Choroid plexus epithelial cell (primary cell): ENCODE data around the gene TMEM150A.
A peak's percentile ranks its signal among the peaks of the same experiment; 100 is the strongest.
"Not testable (repeated sequence)": the region's sequence is repeated elsewhere in the genome, so short reads cannot be mapped to it uniquely, and the experiment has no call there.

Source experiments
- DNase-seq: peaks from one replicate; pipeline ENCODE4 v3.0.0-alpha.2; 2010; ENCODE audit warnings: low read depth
- H3K4me3 ChIP-seq: 2 replicates; pipeline ENCODE4 v1.5.1; 2011; ENCODE audit warnings: low read depth, mild to moderate bottlenecking, control low read depth, low read length, moderate library complexity
- TF ChIP-seq, protein P1 (sequence below): conservative IDR thresholded peaks from 2 replicates; pipeline ENCODE4 v1.5.1; 2011; ENCODE audit warnings: low read depth, mild to moderate bottlenecking, control low read depth, inconsistent platforms, low read length, moderate library complexity

The TMEM150A gene

DNA sequence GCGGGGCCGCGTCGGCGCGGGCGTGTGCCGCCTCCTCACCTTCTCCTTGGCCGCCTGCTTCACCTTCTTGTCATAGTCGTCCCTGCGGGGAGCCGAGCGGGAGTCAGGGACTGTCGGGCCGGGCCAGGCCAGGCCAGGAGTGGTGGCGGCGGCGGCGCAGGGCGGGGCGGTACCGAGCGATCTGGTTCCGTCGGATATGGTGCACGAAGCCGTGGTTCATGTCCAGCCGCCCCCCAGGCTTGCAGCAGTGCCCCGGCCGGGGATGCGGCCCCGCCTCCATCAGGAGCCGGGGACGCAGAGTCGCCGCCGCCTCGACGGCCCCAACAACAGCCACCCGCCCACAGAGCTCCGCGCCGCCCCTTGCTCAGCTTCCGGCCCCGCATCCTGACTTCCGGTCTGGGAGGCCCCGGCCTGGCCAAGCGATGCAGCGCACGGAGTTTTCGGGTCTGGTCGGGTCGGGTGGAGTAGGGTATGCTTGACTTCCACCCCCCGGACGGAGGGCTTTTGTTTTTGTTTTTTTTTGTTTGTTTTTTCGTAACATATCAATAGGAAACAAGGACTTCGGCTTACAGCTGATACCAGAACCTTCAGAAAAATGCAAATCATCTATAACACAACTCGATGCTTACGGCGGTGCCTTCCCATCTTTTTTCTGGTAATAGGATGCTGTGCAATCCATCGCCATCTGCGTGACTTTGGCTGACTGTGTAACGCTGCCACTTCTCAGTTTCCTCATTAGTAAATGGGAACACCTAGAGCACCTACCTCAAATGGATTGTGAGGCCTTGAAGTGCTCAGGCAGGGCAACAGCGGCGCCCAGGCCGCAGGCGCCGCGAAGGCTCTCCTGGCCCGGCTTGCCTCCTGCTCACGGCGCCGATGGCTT is 9.4 kb upstream of the TMEM150A start, which contains the start of gene C2orf68:
Gene C2orf68 (minus strand): TSS at position 362 of the 883 bp plus-strand sequence. CDS start 82 bp downstream, at position 280.
- TF ChIP-seq, protein P1, sequence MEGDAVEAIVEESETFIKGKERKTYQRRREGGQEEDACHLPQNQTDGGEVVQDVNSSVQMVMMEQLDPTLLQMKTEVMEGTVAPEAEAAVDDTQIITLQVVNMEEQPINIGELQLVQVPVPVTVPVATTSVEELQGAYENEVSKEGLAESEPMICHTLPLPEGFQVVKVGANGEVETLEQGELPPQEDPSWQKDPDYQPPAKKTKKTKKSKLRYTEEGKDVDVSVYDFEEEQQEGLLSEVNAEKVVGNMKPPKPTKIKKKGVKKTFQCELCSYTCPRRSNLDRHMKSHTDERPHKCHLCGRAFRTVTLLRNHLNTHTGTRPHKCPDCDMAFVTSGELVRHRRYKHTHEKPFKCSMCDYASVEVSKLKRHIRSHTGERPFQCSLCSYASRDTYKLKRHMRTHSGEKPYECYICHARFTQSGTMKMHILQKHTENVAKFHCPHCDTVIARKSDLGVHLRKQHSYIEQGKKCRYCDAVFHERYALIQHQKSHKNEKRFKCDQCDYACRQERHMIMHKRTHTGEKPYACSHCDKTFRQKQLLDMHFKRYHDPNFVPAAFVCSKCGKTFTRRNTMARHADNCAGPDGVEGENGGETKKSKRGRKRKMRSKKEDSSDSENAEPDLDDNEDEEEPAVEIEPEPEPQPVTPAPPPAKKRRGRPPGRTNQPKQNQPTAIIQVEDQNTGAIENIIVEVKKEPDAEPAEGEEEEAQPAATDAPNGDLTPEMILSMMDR = no peak
- peak within 1 kb of the TSS; percentile 88 for H3K4me3 ChIP-seq
- peak; percentile 84 for DNase-seq

DNA sequence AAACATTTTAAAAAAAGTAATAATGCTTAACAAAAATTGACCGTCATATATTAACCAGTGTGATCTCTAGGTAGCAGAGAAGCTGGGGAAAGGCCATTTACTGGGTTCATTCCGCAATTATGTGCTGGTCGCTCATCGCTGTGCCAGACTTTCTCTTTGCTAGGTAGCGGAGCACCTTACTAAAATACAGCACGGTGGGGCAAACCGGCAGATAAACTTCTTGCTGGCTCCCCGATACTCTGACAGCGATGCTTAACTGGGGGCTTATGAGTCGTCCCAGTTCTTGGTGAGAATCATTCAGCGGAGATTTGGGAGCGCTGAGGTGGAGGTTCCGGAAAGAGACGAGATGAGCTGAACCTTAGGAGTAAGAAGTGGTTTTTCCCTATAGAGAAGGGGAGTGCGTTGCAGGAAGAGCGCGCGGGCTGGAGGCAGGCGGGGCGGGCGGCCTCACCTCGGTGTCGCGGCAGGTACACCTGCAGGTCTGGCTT is 8.8 kb upstream of the TMEM150A start:
- no peak for DNase-seq
- H3K4me3 ChIP-seq = peak overlapping the region; percentile 88
- TF ChIP-seq, protein P1 = no peak

DNA sequence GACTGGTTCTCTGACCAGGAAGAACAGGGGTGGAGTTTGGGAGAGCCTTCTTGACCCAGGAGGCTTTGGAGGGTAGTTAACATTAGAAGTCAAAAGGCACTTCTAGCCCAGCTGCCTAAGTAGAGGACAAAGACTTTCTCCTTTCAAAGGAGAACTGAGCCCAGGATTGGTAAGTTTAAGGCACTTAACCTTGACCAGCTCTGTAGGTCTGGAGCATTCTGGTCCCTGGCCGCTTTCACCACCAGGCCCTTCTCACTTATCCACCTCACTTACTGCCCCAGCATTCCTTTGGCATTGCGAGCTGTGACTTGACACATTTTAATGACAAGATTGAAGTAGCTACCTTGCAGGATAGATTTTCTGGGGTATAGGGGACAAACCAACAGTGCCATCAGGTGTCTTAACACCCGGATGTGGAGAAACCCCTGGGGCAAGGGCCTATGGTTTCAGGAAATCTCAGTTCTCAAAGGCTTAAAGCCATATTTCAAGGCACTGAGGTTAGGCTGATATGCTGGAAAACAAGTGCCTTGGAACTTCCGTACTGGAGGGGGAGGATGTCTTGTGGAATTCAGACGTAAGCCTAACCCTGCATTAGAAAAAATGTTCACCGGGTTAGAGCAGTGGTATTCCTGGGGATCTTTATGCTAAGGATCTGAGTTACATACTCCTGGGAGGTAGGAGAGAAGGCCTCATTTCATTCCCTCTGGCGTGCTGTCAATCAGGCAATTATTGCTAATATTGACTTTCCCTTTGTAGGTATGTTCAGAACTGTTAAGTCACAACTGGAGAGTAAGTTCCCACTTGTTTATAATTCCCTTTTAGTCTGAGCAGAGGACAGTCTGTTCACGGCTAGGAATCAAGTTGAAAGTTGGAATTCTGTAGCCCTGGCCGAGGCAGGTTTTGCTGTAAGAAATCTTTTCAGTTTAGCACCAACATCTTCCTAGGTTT is 5.0 kb upstream of the TMEM150A start:
- TF ChIP-seq, protein P1 = no peak
- no peak for DNase-seq
- no peak overlapping the region for H3K4me3 ChIP-seq

DNA sequence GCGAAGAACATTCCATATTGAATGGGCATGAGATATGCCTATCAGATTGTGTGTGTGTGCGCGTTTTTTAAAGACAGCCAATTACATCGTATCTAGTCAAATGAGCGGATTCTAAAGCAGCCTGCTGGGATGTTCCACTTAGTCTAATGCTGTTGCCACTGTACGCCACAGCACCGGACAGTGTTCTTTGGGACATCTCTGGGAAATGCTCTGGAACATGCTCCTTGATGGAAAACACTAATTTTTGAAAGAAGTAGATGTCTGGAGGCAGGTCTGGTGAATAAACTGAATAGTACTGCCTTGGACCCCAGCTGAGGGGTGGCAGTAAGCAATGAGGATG is 3.6 kb upstream of the TMEM150A start:
- TF ChIP-seq, protein P1 = no peak
- no peak overlapping the region for H3K4me3 ChIP-seq
- DNase-seq = no peak

DNA sequence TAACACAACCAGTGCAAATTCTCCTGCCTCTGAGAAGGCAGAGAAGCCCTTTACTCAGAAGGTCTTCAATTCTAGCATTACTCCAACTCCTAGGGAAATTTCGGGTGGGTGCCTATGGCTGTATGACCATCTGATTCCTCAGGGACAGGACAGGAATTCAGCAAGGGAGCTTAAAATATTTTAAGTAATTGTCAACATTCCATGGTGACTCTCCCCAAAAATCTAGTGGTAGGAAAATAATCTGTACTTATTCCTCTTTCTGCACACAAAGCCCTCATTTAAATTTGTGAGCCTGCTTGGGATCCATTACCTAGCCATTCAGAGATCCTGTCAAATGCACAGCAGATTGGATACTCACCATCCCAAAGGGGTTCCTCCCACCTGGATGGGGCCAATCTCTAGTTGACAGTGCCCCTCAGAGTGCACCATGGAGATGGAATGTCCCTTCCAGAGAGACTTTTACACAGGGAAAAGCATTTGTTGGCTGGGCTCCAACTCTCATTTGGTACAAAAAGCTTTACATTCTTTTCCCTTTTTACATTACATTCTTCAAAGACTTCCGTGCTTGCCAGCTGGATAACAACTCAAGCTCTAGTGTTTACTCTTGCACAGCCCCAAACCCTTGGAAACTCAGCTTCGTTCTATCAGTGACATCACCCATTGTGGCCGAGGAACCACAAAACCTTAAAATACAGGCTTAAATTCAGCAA is 3.1 kb upstream of the TMEM150A start:
- H3K4me3 ChIP-seq = no peak overlapping the region
- peak; percentile 95 for DNase-seq
- TF ChIP-seq, protein P1 = no peak

DNA sequence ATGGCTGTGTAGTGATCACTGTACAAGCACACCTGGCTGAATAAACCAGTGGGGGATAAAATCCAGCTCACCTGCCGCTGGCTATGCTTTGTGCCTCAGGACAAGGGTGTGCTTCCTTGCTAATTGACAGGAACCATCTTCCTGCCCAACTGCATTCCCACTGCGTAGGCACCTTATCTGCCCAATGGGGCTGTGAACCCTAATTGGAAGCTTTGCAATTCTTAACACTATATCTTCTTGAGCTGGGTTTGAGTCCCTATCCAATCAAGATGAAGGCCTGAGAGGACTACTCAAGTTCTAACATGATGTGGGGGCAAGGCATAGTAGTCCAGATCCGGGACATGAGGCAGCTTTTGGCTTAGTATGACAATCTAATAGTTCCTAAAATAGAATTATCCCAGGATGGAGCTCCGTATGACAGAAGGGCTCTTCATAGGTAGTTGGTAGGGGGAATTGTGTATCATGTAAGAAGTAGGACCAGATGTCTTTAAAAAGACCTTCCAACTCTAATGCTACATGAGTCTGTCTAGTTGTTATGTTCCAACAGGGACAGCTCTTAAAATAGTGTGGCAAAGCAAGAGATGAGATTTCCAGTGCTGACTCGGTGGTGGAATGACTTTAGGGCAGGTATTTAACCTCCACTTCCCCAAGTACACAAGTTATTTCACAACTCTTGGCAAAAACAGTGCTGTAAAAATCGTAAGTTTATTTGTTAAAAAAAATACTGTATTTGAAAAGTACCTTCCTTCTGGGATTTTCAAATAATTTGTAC is 2.3 kb upstream of the TMEM150A start:
- peak; percentile 78 for DNase-seq
- TF ChIP-seq, protein P1 = no peak
- H3K4me3 ChIP-seq = no peak overlapping the region

DNA sequence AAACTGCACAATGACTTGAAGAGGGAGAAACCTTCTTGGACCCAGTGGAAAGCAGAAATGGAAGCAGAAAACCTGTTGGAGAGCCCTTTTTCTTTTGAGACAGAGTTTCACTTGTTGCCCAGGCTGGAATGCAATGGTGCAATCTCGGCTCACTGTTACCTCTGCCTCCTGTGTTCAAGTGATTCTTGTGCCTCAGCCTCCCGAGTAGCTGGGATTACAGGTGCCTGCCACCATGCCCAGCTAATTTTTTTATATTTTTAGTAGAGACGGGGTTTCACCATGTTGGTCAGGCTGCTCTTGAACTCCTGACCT is 1.6 kb upstream of the TMEM150A start:
- DNase-seq, H3K4me3 ChIP-seq: not testable (repeated sequence)
